Measurements from ENCODE around the gene DPY19L1.

DNA sequence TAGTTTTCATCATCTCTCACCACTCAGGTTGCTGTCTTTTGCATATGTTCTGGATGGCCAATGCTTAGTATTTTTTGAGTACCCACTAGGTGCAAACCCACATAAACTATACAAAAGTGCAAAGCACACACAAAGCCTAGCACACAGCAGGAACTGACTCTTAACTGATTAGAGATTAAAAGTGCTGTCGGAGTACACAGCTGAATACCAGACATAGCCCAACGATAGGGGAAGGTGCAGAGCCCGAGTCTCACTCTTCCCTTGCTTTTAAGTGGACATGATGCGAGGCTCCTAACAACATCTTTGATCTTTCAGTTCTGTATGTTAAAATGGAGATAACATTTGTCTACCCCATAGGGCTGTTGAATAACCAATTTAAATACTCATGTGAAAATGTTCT is 90.8 kb downstream of the DPY19L1 start:
- no peak for TF ChIP-seq POLR2A (IDR thresholded peaks at IDR 0.05; ENCODE audit: low read depth, low read length)
- TF ChIP-seq, protein P1, sequence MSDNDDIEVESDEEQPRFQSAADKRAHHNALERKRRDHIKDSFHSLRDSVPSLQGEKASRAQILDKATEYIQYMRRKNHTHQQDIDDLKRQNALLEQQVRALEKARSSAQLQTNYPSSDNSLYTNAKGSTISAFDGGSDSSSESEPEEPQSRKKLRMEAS (IDR thresholded peaks at IDR 0.05; ENCODE audit: insufficient read depth, insufficient read length) = no peak
- TF ChIP-seq, protein P2, sequence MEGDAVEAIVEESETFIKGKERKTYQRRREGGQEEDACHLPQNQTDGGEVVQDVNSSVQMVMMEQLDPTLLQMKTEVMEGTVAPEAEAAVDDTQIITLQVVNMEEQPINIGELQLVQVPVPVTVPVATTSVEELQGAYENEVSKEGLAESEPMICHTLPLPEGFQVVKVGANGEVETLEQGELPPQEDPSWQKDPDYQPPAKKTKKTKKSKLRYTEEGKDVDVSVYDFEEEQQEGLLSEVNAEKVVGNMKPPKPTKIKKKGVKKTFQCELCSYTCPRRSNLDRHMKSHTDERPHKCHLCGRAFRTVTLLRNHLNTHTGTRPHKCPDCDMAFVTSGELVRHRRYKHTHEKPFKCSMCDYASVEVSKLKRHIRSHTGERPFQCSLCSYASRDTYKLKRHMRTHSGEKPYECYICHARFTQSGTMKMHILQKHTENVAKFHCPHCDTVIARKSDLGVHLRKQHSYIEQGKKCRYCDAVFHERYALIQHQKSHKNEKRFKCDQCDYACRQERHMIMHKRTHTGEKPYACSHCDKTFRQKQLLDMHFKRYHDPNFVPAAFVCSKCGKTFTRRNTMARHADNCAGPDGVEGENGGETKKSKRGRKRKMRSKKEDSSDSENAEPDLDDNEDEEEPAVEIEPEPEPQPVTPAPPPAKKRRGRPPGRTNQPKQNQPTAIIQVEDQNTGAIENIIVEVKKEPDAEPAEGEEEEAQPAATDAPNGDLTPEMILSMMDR (IDR thresholded peaks at IDR 0.05; ENCODE audit: extremely low read depth in 1 of 2, insufficient read depth in 1 of 2, low read depth in 1 of 2, low read length in 2 of 2) = no peak
- TF ChIP-seq POLR2AphosphoS5 (IDR thresholded peaks at IDR 0.05; ENCODE audit: insufficient read depth, low read depth, low read length) = no peak
- no peak for TF ChIP-seq EZH2 (IDR thresholded peaks at IDR 0.05; ENCODE audit: borderline replicate concordance, low read depth, low read length, severe bottlenecking)
- no peak for TF ChIP-seq MYC (IDR thresholded peaks at IDR 0.05; ENCODE audit: low read depth, low read length)
- no peak for TF ChIP-seq JUN (IDR thresholded peaks at IDR 0.05; ENCODE audit: borderline replicate concordance, insufficient read depth, insufficient read length, low read depth)
